GM21367 (cell line): ENCODE data around the gene MEGF6.

Experiments used
- ATAC-seq: cut with Tn5 transposase; IDR thresholded peaks from one replicate; pipeline ENCODE4 v1.9.1; 2021; ENCODE audit not compliant: unreplicated experiment

Gene MEGF6

DNA sequence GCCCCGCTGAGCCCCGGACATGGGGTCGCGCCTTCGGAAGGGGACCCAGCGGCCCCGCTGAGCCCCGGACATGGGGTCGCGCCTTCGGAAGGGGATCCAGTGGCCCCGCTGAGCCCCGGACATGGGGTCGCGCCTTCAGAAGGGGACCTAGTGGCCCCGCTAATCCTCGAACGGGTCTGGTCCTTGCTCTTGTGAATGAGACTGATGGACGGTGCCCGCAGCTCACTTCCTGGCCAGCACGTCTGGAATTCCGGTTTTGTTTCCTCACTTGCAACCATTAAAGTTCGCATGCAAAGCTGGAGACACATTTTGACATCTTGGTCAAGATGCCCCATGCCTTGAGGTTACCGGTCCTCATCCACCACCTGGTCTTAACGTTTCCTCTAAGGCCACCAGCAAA lies 33.0 kb upstream of the MEGF6 start:
- no peak for ATAC-seq

DNA sequence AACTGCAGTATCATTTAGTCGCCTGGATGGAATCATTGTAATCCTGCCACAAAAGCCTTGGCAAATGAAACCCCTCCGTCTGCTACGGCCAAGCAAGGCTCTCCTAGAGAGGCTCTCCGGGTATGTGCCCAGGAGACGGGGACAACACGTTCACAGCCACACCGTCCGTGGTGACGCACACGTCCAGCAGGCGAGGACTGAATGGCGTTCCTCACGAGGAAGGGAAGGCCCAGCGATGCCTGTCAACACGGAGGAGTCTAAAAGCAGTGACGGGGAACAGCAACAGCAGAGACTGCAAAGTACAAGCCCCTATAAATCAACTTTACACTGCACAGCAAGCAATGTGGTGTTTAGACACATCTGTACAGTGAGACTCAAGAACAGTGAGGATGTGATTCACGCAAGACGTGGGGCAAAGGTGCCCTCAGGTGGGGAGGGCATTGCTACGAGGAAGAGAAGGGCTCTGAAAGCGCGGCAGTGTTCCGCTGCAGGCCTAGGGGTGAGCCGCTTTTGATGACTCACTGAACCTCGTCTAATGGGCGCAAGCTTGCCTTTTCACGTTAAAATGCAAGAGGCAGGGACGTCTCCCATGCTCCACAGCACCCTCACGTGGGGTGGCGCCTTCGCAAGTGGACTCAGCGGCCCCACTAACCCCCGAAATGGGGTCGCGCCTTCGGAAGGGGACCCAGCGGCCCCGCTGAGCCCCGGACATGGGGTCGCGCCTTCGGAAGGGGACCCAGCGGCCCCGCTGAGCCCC lies 31.8 kb upstream of the MEGF6 start:
- ATAC-seq, result no peak

DNA sequence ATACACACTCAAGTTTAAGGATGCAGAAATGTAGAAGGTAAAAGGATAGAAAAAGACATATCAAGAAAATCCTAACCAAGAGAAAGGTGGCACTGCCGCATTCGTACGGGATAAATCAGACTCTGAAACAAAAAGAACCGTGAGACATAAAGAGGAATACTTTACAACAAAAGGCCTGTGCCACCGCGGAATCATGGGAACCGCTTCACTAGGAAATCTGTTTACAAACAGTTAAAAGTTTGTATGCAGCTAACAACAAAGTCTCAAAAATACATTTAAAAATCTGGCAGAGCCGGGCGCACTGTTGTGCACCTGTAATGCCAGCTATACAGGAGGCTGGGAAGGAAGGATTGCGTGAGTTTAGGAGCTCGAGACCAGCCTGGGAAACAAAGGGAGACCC lies 30.5 kb upstream of the MEGF6 start:
- ATAC-seq, result no peak

DNA sequence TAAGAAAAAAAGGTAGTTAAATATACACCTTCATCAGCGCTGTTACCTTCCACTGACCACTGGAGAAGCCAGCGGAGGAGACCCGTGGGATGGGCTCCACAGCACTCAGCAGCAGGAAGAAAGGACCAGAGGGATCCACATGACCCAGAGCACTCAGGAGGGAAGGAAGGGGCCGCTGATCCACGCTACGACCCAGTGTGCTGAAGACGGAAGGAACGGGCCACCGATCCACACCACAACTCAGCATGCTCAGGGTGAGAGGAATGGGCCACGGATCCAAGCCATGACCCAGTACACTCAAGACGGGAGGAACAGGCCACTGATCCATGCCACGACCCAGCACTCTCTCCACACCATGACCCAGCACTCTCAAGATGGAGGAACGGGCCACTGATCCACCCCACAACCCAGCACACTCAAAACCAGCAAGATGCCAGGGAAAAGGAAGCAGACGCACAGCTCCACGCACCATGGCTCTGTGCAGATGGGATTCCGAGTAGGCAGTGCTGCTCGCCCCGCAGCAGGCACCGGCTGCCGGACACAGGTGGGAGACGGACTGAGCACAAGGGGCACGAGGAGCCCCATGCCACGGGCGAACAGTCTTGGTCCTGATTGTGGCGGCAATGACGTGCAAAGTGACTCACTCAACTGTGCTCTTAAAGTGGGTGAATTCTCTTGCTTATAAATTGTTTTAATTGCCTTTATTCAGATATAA lies 29.9 kb upstream of the MEGF6 start:
- no peak for ATAC-seq

DNA sequence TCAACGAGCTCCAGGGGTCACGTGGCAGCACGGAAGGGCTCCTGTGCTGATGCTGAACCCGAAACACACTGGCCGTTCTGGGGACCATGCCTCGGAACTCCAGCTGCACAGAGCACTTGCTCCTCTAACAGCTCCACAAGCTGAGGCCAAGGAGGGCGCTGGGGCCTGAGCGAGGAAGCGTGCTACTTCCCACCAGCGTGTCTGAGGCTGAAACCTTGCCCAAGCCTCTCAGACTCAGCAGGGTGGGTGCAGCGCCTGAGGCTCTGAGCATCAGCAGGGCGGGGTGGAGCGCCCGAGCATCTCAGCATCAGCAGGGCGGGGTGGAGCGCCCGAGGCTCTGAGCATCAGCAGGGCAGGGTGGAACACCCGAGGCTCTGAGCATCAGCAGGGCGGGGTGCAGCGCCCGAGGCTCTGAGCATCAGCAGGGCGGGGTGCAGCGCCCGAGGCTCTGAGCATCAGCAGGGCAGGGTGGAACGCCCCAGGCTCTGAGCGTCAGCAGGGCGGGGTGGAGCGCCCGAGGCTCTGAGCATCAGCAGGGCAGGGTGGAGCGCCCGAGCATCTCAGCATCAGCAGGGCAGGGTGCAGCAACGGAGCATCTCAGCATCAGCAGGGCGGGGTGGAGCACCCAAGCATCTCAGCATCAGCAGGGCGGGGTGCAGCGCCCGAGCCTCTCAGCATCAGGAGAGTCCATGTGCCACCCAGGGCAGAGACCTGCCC lies 29.0 kb upstream of the MEGF6 start:
- no peak for ATAC-seq

DNA sequence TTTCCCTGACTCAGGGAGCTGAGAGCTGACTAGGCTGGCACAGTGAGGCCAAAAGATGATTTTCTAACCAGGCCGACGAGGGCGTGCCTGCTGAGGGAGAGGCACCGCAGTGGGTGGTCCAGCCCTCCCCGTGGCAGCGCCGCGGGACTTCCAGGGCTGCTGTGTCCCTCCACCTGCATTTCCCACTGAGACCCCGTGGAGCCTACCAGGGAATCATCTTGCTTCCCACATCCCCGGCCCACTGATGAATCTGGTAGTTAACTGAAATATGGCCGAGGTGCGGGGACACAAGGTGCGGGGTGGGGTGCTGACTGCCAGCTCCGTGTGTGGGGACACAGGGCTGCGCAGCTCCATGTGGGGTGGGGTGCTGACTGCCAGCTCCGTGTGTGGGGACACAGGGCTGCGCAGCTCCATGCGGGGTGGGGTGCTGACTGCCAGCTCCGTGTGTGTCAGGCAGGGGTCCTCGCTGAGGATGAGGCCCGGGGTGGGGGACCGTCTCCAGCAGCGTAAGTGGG lies 28.1 kb upstream of the MEGF6 start:
- no peak for ATAC-seq

DNA sequence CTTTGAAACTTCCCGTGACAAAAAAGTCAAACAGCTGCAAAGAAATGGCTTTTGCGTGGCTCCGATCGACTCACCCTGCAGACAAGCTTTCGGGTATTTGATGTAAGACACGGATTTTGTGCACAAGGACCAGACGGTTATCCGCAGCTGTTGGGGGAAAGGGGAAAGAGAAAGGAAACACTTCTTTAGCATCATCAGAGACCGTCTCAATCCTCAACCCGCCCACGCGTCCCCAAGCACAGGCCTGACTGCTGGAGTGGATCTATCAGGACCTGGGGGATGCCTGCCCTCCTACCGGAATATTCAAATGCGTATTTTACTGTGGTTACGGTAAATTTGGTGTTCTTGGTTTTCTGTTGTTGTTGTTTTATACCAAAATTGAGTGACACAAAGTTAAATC lies 27.4 kb upstream of the MEGF6 start:
- ATAC-seq, result no peak

DNA sequence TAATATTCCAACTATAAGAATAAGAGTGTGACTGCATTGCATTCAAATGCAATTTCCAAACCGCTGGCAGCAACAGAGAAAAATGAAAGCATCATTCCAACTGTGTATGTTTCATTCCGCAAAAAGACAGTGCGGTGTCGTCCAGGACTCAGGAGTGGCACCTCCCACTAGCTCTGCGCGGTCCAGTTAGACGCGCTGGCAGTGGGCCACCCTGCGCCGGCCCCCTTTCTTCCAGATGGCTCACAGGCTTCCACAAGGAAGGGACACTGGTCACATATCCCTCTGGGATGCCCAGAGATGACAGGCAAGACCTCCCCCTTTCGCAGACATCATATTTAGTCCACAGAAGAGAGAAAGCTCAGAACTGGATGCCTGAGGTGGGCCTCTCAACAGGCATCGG lies 26.7 kb upstream of the MEGF6 start:
- no peak for ATAC-seq

DNA sequence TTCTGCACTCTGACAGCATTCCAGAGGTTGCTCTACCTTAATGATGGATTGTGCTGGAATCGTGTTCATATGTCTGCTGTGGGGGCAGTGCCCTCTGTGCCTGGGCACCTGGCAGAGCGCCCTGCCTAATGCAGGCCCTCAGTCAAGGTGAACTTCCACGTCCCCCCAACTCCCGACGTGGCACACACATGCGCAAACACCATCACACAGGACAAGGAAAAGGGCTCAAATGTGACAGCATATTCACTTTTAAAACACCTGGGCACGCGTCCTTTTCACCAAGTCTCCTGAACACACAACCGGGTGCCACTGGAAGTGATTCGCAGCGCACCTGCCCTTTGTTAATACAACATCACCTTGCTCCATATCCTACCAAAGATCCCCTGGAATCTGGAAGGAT lies 25.2 kb upstream of the MEGF6 start:
- ATAC-seq, result no peak

DNA sequence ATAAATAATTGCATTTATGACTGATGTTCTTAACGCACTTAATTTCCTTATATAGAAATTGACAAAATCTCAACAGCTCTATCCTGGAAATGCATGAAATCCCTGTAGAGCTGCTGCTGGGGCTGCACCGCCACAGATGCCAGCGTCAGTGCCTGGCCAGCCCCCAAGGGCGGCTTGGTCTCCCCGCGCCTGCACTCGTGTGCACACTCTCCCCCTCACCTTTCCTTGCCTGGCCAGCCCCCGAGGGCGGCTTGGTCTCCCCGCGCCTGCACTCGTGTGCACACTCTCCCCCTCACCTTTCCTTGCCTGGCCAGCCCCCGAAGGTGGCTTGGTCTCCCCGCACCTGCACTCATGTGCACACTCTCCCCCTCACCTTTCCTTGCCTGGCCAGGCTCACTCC lies 24.8 kb upstream of the MEGF6 start:
- ATAC-seq, result no peak

DNA sequence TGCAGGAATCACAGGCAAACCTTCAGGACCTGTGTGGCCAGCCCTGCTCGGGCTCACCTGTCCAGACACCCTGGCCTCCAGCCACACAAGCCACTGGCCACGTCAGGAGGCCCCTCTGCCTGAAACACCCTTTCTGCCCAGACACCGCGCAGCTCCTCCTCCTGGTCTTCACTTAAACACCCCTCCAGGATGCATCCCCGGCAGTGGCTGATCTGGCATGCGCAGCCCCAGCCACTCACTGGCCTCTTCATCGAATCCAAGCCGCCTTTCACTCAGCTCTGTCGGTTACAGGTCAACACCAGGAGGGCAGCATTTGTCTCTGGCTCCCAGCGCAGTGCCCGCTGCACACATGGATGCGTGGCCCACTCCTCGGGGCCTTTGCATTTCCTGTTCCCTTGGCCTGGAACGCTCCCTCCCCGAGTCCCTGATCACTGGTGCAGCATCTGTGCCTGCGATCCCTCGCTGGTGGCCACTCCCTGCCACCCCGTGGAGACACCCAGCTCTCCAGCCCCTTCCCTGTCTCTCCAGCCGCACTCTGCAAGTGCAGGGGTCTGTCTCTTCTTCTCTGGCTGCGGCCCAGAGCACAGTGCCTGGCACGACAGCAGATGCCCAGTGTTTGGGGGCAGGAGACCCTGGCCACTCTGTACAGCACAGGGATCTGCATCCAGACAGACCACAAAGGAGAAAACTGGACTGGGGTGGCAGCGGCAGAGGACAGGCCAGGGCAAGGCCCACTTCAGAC lies 22.9 kb upstream of the MEGF6 start:
- ATAC-seq, result no peak

DNA sequence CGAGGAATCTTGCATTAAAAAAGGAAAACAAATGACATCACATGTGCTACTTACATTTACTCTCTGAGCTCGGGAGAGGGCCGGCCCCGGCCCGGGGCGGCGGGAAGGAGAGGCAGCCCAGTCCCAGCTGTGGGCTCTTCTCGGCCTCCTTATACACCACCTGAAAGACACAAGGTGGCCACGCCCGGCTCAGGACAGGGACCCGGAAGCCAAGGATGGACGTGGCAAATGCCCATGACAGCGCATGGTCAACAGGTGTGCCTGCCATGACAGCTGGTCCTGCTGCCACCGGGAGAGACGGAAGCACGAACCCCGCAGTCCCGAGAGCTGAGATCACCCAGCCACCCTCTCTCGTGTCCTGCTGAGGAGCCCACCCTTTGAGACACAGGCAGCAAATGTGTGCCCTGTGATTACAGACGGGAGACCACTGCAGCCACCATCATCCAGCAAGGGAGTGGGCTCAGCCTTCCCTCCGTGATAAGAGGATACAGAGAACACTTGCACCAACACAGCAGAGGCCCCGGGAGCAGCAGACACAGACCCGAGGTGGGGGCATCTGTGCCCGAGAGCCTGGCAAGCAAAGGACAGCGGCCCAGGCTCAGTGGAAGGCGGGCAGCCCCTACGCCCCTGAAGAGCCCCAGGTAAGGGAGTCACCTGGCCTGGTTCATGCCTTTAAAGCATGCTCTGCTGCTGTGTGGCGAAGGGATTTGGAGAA lies 22.2 kb upstream of the MEGF6 start:
- no peak for ATAC-seq

DNA sequence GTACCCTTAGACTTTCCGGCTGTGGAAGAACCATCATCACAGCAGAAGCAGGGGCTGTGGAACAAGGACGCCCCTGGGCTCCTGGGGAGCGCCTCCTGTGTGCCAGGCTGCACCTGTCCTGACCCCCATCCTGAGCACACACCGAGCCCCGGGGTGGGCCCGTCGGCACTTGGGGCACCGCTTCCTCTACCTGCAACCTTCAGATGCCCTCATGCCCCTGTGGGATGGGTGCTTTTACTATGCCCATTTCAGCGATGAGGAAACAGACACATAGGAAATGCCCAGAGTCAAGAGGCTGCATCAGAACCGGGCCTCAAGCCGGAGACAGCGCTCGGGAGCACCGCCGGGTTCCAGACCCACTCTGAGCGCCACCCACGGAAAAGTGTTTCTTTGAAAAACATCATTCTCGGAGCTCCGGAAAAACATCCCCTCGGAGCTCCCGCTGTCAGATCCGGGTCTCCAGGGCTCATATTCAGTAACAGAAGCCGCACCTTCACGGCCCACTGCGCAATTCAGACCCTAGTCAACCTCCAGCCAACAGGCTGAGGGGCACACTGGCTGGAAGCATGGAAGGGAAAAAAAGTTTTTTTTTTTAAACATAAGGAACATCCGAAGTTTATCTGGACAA lies 21.5 kb upstream of the MEGF6 start:
- no peak for ATAC-seq

DNA sequence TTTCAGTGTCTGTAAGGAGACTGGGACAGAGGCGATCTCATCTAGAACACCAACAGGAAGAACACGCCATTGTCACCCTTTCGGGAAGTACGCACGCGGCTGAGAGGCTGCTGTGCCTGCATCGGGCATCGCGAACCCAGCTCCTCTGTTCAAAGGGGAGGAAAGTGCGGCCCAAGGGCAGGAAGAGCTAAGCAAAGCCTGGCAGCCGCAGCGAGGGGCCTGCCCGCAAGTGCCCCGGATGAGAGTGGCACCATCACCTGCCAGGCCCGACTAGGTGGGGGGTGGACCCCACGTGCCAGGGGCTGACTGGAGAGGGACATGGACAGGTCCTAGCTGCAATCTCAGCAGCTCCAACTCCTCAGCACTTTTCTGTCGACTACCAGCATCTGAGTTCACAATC lies 21.0 kb upstream of the MEGF6 start:
- no peak for ATAC-seq

DNA sequence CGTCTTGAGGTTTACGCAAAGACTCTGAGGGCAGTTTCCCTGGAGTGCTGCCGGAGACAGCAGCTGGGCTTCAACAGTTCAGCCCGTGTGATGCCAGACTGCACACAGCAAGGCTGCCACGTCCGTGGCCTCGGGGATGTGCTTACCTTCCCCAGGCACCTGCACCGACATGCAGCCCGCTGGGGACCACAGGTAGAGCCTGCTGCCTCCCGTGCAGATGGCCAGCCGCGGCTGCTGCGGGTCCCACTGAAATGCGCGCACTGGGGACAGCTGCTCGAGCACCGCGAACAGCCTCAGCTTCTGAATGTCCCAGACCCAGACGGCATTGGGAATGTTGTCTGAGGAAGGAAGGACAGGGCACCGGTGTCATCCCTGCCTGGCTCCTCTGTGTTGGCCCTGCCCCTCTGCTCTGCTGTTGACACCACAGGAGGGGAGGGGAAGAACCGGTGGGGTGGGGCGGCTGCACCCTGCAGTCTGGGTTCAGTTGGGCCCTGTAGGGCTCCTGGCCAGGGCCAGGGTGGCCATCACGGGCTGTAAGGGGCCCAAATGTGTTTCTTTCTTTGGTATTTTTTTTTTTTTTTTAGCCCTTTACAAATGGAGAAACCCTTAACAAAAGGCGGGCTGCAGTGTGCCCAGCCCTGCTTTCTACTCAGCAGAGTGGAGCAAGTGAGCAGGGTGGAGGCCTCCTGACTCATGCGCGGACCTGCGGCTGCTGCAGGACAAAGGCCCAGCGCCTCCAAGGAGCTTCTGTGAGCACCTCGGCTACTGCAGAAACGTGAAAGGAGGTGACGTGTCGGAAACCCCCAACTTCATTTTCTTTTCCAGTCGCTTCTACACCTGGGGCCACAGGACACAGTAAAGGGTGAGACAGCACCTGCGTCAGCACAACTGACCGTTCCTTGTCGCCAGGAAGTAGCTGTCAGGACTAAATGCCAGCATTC lies 20.3 kb upstream of the MEGF6 start:
- ATAC-seq, result no peak

DNA sequence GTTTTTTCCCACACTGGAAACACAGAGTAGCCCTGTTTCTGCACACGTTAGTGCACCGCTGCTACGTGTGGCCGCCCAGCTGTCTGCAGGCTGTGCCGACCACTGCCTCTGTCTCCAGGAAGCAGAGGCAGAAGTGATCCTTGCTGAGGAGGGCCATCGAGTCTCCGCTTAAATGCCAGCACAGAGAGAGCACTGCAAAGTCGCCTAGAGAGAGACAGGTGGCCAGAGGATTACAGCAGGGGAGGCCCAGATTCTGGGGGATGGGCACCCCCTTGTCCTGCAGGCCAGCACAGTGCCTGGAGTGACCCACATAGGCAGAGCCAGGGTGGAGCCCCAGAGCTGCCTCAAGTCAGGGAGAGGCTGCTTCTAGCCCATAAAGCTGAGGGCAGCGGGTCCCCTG lies 19.6 kb upstream of the MEGF6 start:
- no peak for ATAC-seq

DNA sequence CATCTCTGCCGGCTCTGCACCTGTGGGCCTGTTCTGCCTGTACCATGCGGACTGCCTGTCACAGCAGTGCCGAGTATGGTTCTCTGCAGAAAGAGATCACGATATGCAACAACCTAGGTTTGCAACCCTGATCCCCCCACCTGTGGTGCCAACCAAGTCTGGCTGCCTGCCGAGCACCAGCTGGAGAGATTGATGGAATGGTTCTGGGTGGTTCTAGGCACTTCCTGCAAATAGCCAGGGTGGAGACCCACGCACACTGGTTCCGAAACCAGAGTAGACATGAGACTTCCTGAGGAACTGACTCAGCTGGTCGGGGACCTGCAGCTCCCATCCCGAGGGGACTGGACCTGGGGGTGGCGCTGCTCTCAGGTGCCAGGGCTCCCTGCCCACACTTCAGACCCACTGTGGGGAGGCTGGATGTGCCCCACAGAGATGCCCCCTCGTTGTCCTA lies 18.9 kb upstream of the MEGF6 start:
- ATAC-seq, result no peak

DNA sequence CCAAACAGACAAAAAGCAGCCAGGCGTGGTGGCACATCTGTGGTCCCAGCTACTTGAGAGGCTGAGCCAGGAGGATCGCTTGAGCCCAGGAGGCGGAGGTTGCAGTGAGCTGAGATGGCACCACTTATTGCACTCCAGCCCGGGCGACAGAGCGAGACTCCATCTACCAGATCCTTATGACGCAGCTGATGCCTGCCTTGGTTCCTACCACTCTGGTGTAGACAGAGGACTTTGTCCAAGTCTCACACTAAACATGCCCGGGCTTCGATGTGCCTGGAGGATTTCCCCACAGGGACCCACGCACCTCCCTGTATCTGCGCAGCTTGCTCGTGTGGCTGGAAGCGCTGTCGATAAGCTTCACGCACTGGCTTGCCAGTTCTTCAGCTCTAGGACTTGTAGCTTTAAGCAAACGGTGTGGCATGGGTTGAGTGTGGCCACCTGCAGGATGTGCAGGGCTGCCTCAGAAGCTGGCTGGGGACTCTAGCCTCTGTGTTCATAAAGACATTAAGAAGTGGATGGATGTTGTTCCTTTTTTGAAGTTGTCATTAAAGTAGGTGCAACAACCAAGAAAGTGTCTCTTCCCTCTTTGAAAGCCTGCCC lies 18.4 kb upstream of the MEGF6 start:
- no peak for ATAC-seq

DNA sequence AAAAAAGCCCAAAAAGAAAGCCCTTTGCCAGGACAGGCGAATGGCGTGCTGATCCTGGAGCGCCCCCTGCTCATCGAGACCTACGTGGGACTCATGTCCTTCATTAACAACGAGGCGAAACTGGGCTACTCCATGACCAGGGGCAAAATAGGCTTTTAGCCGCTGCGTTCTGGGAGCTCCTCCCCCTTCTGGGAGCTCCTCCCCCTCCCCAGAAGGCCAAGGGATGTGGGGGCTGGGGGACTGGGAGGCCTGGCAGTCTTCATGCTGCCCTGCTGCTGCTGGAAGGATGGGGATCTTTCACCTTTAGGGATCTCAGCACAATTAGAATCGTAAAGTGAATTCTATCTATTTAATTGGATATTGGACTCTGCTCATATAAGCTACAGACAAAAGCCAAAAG lies 17.1 kb upstream of the MEGF6 start:
- no peak for ATAC-seq
